Tibial nerve (tissue), 4 donors: Measurements from ENCODE around the gene LPXN. TPM values are rescaled to one million over a fixed set of nuclear protein-coding genes. Genes with fewer than 3 reads are reported as not detected.

Experiments used
- DNase-seq, 2 donors: peaks; one replicate each; pipeline ENCODE4 v3.0.0-alpha.2; 2019; ENCODE audit warnings: low spot score in 2 of 2
- H3K27ac ChIP-seq, 4 donors: fragments of 200-600 bp; sonication (generic) in 3 of 4; one replicate each; pipeline ENCODE4 v1.5.1; 2017 to 2019; ENCODE audit warnings: mild to moderate bottlenecking in 1 of 4
- H3K27me3 ChIP-seq, 2 donors: fragments of 200-600 bp; sonication (generic) in 1 of 2; one replicate each; pipeline versions ENCODE4 v1.5.1 to v1.6.0; 2017 to 2019
- H3K36me3 ChIP-seq, 3 donors: fragments of 200-600 bp; sonication (generic); one replicate each; pipeline ENCODE4 v1.5.1; 2018 to 2019
- H3K4me1 ChIP-seq, 4 donors: fragments of 200-600 bp; sonication (generic) in 3 of 4; one replicate each; pipeline ENCODE4 v1.5.1; 2017 to 2019
- H3K4me3 ChIP-seq, 4 donors: fragments of 200-600 bp; sonication (generic) in 3 of 4; one replicate each; pipeline ENCODE4 v1.5.1; 2017 to 2019; ENCODE audit warnings: mild to moderate bottlenecking in 1 of 4, moderate library complexity in 1 of 4
- H3K9me3 ChIP-seq, 4 donors: fragments of 200-600 bp; sonication (generic) in 3 of 4; one replicate each; pipeline ENCODE4 v1.5.1; 2017 to 2019
- CTCF ChIP-seq, 5 experiments: fragments of 200-600 bp in 3 of 5; fragments of 450-650 bp in 2 of 5; sonication (generic) in 3 of 5; IDR thresholded peaks; one replicate each; pipeline ENCODE4 v1.5.1; 2016 to 2019; ENCODE audit warnings: antibody characterized with exemption in 5 of 5, mild to moderate bottlenecking in 3 of 5, moderate library complexity in 2 of 5
- EP300 ChIP-seq, 2 donors: sonication (generic); formaldehyde crosslinking; IDR thresholded peaks; one replicate each; pipeline ENCODE4 v1.6.1; 2017; ENCODE audit warnings: antibody characterized with exemption in 2 of 2, mild to moderate bottlenecking in 1 of 2
- POLR2A ChIP-seq, 2 donors: fragments of 450-650 bp; IDR thresholded peaks; one replicate each; pipeline ENCODE4 v1.6.1; 2017; ENCODE audit warnings: antibody characterized with exemption in 2 of 2, mild to moderate bottlenecking in 2 of 2, moderate library complexity in 2 of 2
- WGBS, 2 donors: methylation state at CpG; one replicate each; pipeline ENCODE4 v1.1.5; 2018; 5-methylcytosine and 5-hydroxymethylcytosine counted together
- total RNA-seq, 4 donors: library from RNA; depleted of rRNA; stranded (reverse); fragments of >200 nt; gene quantifications; one replicate each; pipeline ENCODE4 v1.1.0, GENCODE V29; 2016

LPXN gene
- total RNA-seq, 4 donors from 2014 or later, result 10.3 to 13.2 (median 11.9) TPM

- no peaks in the 10 kb centered on the region for H3K9me3 ChIP-seq
- TF ChIP-seq POLR2A (IDR thresholded peaks at IDR 0.05) (no peak), EP300 (IDR thresholded peaks at IDR 0.05) (no peak), CTCF (IDR thresholded peaks at IDR 0.05) (no peak)
- 87 to 91% methylated on average over 4 of the region's 4 CpGs for WGBS, 2 donors
- DNase-seq, result no peak
- H3K4me1 ChIP-seq, result no peaks in the 10 kb centered on the region
- no peak overlapping the region for H3K27ac ChIP-seq
- no peaks in the 10 kb centered on the region for H3K36me3 ChIP-seq
- no peaks in the 10 kb centered on the region for H3K27me3 ChIP-seq
- H3K4me3 ChIP-seq, result no peak overlapping the region
These were observed 68.3 kb downstream of the LPXN start for GRCh38 chr11:58507355-58507754.

DNA sequence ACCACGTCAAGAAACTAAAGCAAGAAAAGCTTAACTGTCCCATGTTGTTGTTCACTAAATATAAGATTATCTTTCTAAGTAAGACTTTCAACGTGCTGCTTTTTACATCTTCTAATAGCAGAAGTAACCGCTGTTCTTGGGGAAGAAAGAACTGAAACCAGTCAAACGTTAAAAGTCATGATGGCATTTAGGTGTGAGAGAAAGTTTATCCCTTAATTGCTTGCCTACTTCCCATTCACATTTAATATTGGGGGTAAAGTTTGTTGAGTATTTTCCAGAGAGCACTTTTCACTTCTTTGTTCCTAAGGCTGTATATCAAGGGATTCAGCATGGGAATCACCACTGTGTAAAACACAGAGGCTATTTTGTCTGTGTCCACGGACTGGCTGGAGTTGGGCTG is 68.7 kb downstream of the LPXN start:
- H3K27ac ChIP-seq, result no peak overlapping the region
- 63 to 67% methylated on average over 5 of the region's 5 CpGs for WGBS, 2 donors
- TF ChIP-seq POLR2A (IDR thresholded peaks at IDR 0.05) (no peak), EP300 (IDR thresholded peaks at IDR 0.05) (no peak), CTCF (IDR thresholded peaks at IDR 0.05) (no peak)
- H3K9me3 ChIP-seq, result no peaks in the 10 kb centered on the region
- no peak overlapping the region for H3K4me3 ChIP-seq
- no peak for DNase-seq
- H3K4me1 ChIP-seq, result no peaks in the 10 kb centered on the region
- no peaks in the 10 kb centered on the region for H3K36me3 ChIP-seq
- no peaks in the 10 kb centered on the region for H3K27me3 ChIP-seq

DNA sequence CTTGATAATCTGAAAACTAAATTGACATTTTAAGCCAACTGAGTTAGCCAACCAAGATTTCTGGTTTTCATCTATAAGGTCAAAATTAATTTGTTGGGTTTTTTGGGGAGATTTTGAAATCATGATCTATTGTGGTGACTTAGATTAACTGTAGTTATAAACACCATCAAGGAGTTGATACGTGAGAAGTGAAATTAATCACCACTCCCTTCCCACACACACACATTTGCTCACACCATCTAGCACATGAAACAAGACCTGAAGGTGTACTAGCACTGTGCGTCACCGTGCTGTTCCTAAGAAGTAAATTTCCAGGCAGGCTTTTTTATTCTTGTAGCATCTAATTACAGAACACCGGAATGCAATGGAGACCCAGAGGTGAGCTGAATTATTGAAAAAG is 69.8 kb downstream of the LPXN start:
- no peak for TF ChIP-seq POLR2A (IDR thresholded peaks at IDR 0.05)
- no peak for TF ChIP-seq EP300 (IDR thresholded peaks at IDR 0.05)
- WGBS, 2 donors, result 83 to 89% methylated on average over 4 of the region's 4 CpGs
- H3K27ac ChIP-seq, result no peak overlapping the region
- H3K9me3 ChIP-seq, result no peaks in the 10 kb centered on the region
- no peaks in the 10 kb centered on the region for H3K36me3 ChIP-seq
- no peak overlapping the region for H3K4me3 ChIP-seq
- DNase-seq, result no peak
- no peaks in the 10 kb centered on the region for H3K27me3 ChIP-seq
- H3K4me1 ChIP-seq, result no peaks in the 10 kb centered on the region

DNA sequence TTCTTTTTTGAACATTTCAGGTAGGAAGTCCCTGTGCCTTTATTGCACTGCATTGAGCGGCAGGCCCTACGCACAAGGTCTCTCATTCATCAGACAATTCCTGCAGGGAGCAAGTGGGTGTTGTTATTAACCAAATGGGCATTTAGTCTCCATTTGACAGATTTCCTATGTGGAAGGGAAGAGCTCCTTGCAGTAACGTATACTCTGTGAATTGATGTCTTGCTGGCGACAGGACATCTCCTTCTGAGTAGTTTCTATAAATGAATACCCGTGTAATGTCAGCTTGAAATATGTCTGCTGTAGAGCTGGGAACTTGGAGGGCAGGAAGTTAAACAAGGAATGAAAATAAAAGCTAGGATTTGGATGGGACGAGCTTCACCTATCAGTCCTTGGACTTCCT is 71.4 kb downstream of the LPXN start:
- Histone ChIP-seq H3K36me3 (no peaks in the 10 kb centered on the region), H3K27me3 (no peaks in the 10 kb centered on the region), H3K9me3 (no peaks in the 10 kb centered on the region), H3K27ac (no peak overlapping the region), H3K4me3 (no peak overlapping the region), H3K4me1 (no peaks in the 10 kb centered on the region)
- DNase-seq, result no peak
- TF ChIP-seq EP300 (IDR thresholded peaks at IDR 0.05) (no peak), POLR2A (IDR thresholded peaks at IDR 0.05) (no peak), CTCF (IDR thresholded peaks at IDR 0.05) (no peak)
- WGBS, 2 donors, result 63 to 76% methylated on average over 6 of the region's 6 CpGs

DNA sequence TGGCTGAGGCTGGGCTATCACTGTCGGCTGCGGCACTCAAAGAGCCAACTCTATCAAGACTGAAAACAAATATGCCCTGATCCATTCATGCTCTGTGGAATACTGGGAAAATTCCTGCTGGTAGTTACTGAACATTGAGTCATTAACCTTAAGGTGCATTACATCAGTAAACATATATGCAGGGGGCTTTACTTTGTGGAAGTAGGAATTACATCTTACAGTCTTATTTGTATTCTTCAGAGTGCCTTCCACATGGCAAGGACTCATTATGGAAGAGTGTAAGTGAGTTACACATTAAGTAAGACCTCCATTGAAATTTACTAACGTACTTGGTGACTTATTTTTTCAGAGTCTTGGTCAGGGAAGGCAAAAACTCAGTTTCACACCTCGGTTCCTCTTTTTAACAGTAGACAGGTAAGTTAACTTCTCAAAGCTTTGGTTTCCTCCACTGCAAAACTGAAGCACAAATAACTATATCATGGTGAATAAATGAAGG is 72.2 kb downstream of the LPXN start:
- no peak overlapping the region for H3K4me3 ChIP-seq
- no peaks in the 10 kb centered on the region for H3K27me3 ChIP-seq
- no peaks in the 10 kb centered on the region for H3K4me1 ChIP-seq
- DNase-seq, result no peak
- H3K27ac ChIP-seq, result no peak overlapping the region
- no peaks in the 10 kb centered on the region for H3K9me3 ChIP-seq
- no peaks in the 10 kb centered on the region for H3K36me3 ChIP-seq
- TF ChIP-seq EP300 (IDR thresholded peaks at IDR 0.05) (no peak), POLR2A (IDR thresholded peaks at IDR 0.05) (no peak)
- 75 to 89% methylated on average over 4 of the region's 4 CpGs for WGBS, 2 donors

- Histone ChIP-seq H3K36me3 (no peaks in the 10 kb centered on the region), H3K4me3 (no peak overlapping the region), H3K27me3 (no peaks in the 10 kb centered on the region), H3K4me1 (no peaks in the 10 kb centered on the region), H3K27ac (no peak overlapping the region), H3K9me3 (no peaks in the 10 kb centered on the region)
- no peak for TF ChIP-seq EP300 (IDR thresholded peaks at IDR 0.05)
- no peak for DNase-seq
These were observed 73.7 kb downstream of the LPXN start for GRCh38 chr11:58502004-58502403.

- WGBS, 2 donors, result 31 to 39% methylated on average over 2 of the region's 2 CpGs
- no peaks in the 10 kb centered on the region for H3K27me3 ChIP-seq
- no peak for DNase-seq
- H3K9me3 ChIP-seq, result no peaks in the 10 kb centered on the region
- H3K4me1 ChIP-seq, result no peaks in the 10 kb centered on the region
- no peak overlapping the region for H3K4me3 ChIP-seq
- H3K27ac ChIP-seq, result no peak overlapping the region
- no peaks in the 10 kb centered on the region for H3K36me3 ChIP-seq
- TF ChIP-seq EP300 (IDR thresholded peaks at IDR 0.05) (no peak), CTCF (IDR thresholded peaks at IDR 0.05) (no peak), POLR2A (IDR thresholded peaks at IDR 0.05) (no peak)
These were observed 77.2 kb downstream of the LPXN start for GRCh38 chr11:58498464-58498863.
